Measurements from ENCODE around the gene MGAT4A.

Gene MGAT4A

DNA sequence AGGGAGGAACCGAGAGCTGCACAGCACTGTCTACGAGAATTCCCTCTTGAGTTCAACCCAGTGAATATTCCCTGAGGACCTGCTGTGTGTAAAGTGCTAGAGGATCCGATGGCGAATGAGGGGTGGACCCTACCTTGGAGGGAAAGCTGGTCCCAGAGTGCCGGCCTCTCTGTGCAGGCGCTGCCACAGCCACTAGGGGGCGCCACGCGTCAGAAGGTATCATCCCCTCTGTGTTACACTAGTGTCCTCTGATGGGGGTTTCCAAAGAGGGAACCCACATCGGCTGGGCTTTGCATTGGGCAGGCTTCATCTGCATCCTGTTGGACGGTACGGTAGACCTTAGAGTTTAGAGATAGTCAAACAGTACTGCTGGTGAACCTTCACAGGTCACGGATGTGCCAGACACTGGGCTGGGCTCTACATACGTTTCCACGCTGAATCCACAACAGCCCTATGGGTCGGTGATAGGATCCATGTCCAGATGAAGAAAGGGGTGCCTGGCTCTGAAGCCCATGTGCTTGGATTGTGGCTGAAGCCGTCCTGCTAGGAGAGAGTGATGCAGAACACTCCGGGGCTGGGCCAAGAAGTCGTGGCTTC, 161.6 kb downstream of the MGAT4A start:
- DNase-seq: peak; percentile 73

All from activated naive CD4-positive, alpha-beta T cell treated with anti-CD3 and anti-CD28 coated beads, Interleukin-2, amount 50 U/mL, for 16 hours (primary cell).